GM18519 (cell line): ENCODE measurements around the gene YTHDF1.

Experiments
- ATAC-seq: cut with Tn5 transposase; IDR thresholded peaks from one replicate; pipeline ENCODE4 v1.9.1; 2021; ENCODE audit warnings: mild to moderate bottlenecking, moderate library complexity; ENCODE audit not compliant: unreplicated experiment, low FRiP score

Gene YTHDF1

DNA sequence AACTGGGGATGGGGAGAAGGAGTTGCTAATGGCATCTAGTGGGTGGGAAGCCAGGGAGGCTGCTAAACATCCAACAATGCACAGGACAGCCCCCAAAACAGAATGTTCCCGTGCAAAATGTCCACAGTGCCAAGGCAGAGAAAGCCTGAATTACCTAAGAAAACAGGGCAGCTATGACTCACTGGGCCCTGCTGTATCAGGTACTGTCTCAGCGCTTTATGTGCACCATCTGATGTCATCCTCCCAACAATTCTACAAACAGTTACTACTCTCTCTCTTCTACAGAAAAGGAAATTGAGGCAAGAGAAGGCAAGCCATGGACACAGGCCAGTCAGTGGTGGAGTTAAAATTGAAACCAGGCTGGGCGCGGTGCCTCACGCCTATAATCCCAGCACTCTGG, 3.1 kb downstream of the YTHDF1 start:
- no peak for ATAC-seq

DNA sequence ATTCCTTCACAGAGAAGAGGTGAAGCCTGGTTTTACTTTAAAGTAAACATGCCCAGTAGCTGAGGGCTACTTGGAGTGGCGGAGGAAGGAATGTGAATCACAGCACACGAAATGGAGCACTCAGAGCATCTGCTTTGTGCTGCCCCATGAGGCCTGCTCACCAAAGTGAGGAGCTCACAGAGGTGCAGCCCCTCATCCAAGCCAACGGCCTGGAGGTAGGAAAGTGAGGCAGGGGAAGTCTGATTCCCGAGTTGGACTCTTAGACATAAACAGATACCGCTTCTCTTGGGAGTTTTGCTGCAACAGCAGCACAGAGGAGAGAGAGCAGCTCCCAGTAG, 3.6 kb downstream of the YTHDF1 start:
- ATAC-seq = no peak

DNA sequence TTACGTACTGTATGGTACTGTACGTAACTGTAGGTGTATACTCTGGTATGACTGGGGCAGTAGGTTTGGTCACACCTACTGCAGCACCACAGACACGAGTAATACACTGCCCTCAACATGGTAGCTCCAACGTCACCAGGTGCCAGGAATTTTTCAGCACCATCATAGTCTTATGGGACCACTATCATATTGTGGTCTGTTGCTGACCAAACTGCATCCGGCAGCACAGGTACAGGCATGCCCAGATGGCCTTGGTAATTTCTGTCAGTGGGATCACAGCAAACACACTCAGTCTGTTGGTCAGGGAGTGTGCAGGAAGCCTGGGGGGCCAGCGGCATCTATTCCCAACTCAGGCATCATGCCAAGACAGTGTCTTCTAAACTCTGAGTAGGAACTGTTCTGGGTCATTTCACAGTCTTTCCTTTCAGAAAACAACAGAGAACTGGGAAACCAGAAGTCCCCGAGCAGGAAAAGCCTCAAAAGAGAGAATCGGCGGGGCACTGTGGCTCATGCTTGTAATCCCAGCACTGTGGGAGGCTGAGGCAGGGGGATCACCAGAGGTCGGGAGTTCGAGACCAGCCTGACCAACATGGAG, 5.8 kb downstream of the YTHDF1 start:
- ATAC-seq = no peak

DNA sequence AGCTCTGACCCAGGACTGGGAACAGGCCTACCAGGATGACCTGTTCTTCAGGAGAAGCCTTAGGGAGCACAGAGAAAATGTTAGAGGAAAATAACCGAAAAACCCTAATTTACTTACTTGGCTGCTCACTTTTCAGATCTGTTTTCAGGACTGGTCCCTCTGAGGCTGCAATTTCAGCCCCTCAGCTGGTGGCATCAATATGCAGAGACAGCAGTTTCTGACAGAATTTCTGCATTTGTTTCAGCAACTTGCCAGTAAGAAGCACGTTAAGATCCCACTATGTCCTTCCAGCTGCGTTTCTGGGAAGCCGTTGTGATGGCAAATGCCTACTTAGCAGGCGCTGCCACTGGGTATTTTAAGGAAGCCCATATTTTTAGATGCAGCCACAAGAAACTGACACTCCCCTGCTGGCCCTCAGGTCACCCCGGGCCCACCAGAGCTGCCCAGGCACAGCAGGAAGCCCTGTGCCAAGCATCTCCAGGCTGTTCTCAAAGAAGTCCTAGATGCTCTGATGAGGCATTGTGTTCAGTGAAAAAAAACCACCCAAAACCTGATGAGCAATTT, 7.5 kb downstream of the YTHDF1 start:
- no peak for ATAC-seq

DNA sequence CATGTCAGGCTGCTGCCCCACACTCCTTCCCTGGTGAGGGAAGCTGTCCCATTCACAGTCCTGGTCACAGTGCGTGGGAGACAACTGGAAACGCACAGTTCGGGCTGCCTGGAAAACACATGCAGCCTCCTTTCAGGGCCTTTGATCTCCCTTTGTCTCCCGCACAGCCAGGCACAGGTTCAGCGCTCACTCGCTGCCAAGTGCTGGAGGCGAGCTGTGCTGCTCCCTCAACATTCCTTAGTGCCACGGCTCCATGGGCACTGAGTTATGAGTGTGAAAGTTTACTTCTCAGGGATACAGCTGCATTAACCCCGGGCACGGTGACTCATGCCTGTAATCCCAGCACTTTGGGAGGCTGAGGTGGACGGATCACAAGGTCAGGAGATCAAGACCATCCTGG, 9.1 kb downstream of the YTHDF1 start:
- no peak for ATAC-seq

DNA sequence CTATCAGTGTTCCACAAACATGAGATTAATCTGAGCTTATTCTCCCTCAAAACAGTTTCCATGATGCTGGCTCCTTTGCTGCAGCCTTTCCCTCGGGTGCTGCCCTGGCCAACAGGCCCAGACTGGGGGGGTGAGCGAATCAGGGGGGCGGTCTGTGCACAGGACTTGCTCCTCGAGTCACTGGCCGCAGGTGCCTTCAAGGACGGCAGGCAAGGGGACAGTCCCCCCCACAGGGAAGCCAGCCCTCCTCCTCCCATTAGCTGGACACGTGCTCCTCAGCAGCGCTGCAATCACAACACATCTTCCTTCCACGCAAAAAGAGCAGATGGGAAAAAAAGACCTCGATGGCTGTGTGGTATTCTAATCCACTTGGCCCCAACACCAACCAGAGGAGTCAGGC, 10.0 kb downstream of the YTHDF1 start:
- no peak for ATAC-seq

DNA sequence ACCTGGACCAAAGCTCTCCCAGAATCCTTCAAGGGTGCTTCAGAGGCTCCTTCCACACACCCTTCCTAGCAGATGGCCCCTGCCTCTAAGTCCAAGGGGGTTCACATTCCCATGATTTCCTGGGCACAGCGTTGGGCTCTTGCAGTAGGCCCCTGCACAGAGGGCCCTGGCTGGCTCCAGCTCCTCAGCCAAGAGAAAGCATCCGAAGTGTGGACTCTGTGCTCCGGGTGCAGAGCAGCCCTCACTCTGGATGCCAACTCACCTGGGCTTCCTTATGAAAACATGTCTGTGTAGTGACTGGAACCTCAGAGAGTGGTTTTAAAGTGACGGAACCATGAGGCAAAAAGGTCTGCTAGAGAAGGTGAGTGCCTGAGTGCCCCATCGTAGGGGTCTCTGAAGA, 11.6 kb downstream of the YTHDF1 start:
- no peak for ATAC-seq

DNA sequence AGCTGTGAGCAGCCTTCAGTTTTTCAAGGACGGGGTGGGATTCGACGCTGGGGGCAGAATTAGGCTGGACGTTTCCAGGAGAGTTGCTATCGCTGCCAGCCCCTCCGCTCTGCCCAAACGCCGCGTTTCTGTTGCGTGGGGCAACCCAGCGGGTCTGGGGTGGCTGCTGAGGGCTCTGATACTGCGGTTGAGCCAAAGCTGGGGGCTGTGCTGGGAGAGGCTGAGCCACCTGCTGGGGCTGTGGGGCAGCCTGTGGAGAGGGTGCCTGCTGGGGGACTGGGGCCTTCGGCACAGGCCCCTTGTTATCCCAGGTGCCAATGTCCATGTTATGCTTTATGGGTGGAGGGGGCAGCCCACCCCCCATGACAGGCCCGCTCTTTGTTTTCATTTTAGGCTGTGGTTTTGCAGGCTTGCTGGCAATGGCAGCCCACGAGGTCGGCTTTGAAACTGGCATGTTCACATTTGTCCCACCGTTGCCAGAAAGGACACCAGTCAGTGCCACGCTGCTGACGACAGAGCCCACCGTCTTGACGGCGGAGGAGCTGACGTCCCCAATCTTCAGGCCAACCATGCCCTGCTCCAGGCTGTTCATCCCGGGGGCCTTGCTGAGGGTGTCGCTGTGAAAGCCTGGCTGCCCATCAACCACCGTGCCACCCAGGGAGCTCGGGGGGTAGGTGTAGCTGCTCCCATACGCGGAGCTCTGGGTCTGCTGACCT, 13.0 kb downstream of the YTHDF1 start:
- no peak for ATAC-seq

DNA sequence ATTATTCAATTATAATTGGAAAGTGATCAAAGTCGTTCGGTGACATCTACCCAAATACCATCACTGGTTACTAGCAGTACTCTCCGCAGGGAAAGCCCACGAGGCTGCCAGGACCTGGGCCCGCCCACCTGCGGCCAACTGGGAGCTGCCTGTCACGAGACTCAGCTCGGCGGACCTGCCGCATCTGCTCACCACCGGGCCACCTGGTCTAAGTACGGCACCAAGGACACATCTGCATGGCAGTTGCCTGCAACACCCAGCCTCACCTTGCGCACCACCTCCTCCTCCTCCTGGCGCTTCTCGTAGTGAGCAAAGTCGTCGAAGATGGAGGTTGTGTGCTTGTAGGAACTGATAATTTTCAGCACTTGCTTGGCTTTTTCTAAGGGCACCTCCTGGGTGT, 13.9 kb downstream of the YTHDF1 start:
- ATAC-seq = no peak

DNA sequence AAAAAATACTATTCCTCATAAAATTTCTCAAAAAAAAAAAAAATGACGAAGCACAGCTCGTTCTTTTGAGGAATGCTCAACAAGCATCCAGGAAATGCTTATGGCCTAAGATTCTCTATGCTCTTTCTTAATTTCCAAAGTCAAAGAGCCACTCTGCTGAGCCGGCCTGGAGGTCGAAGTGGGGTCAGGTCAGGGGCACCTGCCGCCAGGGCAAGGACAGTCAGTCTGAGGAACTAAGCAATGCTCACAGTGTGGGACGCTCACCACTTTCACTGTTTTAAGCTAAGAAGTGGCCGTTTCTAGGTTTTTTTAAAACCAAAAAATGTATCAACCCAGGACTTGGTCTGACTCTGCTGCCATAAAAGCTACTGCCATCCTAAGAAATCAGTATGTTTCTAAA, 17.3 kb downstream of the YTHDF1 start:
- ATAC-seq = no peak

DNA sequence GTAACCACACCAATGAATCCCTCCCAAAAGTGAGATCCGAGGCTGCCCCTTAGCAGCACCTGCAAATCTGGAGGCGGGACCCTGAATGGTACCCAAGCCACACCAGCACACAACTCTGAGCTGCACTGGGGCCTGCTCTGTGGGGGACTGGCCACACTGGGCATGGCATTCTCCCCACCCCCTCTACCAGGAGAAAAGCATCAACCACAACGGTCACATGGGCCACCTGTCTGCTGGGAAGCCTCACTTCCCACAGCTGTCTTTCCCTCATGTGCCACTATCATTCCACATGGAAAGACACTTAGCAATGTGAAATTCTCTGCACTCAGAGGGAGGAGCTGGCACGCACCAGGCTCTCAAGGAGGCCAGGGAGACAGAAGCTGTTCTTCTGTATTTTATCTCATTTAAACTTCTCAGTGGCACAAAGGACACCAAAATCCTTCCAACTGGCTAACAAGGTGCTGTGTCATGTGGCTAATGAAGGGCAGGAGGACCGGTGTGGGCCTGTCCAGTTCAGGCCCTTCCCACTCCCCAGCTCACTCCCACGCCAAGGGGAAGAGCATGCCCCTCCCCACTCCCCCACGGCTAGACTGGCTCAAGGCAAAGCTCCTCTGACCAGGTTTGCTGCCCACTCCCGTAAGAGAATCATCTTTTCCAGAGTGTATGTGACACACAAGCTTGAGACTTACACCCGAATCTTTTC, 19.0 kb downstream of the YTHDF1 start:
- no peak for ATAC-seq

DNA sequence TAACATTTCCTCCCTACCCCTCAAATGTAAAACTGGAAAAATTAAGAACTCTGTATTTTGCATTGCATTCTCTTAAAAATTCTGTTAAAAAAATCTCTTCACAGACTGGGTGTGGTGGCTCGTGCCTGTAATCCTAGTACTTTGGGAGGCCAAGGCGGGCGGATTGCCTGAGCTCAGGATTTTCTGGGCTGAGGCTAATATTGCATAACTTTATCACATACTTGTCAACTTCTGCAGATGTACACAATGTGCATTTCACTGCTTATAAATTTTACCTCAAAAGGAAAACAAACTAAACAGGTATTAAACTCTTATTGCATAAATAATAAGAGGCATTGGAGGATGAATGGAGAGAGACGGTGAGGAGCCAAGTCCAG, 21.1 kb downstream of the YTHDF1 start:
- no peak for ATAC-seq

DNA sequence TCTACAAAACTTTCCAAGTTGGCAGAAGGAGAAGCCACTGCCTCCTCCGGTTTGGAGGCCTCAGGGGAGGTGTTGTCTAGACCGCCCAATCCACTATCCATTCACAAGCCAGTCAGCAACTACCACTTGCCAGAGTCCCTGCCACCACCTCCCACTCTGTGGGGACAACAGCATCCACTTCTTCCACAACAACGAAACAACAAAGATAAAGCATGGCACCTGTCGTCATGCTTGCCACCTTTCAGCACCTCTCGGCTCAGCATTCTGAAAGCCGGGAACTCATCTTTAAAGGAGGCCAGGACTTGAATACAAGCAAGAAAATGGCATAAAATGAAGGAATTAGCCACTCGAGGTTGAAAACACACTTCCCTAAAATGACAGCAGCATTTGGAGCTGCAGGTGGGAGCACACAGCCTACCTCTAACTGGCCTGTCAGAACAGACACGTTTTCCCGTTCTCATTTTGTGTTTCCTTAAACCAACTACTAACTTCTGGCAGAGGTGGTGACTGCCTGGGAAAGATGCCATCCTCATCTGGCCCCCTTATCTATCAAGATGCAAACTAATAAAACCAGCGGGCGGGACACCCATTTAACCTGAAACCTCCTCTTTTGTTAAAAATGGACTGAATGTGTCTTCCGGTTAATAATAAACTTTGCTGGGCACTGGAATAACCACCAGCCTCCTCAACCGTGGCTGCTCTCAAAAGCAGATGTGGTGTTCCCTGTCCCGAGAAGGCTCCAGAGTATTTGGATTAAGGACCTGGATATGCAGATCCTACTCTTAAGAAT, 21.7 kb downstream of the YTHDF1 start:
- ATAC-seq = no peak

DNA sequence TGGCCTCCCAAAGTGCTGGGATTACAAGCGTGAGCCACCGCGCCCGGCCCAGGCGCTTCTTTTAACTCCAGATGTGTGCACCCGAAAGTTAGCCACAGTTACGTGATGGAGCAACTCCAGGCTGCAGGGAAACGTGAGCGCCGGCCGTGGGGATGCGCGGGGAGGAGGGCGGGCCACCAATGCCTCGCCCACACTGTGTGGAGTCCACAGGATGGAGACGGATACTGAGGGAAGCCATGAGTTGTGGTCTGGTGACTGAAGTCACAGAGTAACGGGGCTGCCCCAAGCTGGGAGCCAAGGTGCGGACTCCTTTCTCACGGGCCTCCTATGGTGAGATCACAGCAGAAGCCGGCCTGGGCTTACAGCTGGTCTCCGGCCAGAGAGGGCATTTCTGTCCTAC, 23.2 kb downstream of the YTHDF1 start:
- ATAC-seq = no peak

DNA sequence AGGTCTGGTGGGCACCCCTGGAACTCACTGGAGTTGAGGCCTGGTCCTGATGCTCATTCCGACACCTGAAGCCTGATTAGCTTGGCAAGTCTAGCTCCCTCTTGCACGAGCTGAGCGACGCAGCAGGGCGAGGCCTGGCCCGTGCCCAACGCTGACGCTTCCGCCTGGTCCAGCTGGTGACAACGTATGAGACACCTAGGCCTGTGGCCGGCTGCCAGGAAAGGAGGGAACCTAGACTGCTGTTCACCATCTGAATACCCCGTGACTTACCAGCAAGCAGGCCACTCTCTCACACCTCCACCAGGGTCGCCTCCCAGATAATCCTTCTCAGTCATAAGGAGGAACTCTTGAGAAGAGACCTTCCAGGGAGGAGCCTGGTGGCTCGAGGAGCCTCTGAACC, 24.5 kb downstream of the YTHDF1 start:
- ATAC-seq = no peak

DNA sequence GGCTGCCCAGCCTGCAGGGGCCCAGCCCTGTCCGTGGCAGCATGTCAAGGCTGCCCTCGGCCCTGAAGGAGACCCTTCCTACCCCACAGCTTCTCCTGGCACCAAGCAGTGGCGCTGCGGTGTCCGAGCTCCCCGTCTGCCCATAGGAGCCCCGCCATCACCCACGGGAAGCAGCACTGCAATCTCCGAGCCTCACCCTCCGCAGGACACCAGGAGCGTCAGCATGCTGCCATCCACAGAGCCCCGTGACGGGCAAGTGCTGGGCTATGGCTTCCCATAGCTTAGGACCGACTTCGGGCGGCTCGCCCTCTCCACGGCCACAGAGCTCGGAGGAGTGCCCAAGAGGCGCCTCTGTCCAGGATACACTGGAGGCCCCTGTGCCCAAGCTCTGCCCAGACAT, 25.1 kb downstream of the YTHDF1 start:
- ATAC-seq = no peak

DNA sequence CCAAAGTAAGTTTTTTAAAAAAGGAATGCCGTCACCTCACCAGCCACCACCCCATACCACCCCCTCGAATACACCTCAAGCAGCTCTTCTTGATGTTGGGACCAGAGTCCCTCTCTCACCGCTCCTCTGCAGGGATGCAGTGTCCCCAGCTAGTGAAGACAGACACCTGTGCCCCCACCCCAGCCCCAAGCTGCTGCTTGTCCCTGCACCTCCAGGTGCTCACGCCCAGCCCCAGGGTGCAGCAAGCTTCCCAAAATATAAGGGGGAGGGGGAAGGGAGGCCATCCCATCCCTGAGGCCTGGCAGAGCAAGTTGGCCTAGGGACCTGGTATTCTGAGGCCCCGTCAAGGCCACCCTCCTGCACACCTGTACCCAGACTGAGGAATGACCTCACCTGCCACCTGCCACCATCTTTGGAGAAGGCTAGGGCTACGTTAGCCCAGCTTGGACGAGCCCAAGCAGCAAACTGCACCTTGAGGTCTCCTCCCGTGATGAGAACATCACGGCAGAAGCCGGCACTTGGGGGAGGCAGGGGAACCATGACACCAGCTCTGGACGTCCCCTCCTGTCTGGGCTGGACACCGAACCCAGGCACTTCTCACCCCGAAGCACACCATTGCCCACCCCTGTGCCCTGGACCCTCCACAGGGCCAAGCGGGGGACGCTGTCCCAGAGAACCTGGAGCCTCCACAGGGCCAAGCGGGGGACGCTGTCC, 25.9 kb downstream of the YTHDF1 start:
- ATAC-seq = no peak

DNA sequence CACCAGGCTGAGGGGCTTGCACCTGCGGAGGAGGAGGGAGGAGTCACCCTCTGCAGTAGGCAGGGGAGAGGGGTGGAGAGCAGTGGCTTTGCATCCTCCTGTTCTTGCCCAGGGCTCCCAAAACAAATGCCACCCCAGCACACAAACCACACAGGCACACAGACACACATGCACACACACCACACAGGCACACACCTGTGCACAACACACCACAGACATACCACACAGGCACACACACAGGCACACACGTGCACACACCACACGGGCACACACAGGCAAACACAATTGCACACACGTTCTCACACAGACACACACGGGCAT, 26.6 kb downstream of the YTHDF1 start:
- no peak for ATAC-seq

DNA sequence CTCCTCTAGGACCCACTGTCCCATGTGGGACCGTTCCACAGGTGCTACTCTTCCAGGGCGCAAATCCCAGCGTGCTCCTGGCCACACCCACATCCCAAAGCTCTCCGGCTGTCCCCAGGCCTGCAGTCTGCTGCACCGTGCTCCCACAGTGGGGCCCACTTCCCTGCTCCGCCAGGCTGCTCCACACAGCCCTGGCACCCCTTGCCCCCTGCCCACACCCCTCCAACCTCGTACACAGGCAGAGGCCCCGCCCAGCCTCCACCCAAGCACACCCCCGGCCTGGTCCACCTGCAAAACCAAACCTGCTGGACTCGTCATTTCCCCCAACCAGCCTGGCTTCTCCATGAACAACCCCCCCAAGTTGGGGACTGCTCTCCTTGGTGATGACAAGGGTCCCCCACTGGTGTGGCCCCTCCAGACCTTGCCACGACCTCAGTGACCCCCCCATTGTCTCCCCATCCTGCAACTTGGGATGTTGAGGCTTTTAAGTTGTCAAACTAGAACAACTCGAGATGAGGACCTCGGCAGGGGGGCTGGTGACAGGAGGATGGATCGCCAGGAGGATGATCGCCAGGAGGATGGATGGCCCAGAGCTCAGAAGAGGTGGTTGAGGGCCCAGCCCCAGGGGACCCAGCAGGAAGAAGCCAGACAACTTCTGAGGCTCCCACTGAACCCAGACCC, 27.1 kb downstream of the YTHDF1 start:
- ATAC-seq = no peak

DNA sequence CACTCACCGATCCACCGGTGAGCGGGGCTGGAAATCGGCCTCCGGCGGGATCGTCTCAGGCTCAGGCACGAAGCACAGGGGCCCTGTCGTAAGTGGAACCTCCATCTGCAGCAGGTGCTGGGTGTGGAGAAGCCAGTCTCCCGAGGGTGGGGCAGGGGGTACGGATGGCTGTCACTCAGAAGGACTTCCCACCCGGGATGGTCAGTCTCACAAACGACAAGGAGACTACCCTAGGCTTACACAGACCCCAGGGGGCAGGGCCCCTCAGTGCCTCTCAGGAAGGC, 27.8 kb downstream of the YTHDF1 start:
- no peak for ATAC-seq
